SK-N-SH (cell line): ENCODE results near the gene TTYH3.

ENCODE experiments used
- EZH2phosphoT487 ChIP-seq: fragments of 200-600 bp; sonication (generic); IDR thresholded peaks from 2 replicates; pipeline ENCODE4 v1.6.1; 2017; ENCODE audit warnings: low read depth, mixed run types, mild to moderate bottlenecking, antibody characterized with exemption, moderate library complexity, borderline replicate concordance
- FOXM1 ChIP-seq: IDR thresholded peaks from 2 replicates; pipeline ENCODE4 v1.4.0; 2012; ENCODE audit warnings: low read depth, mild to moderate bottlenecking
- NFIC ChIP-seq: IDR thresholded peaks from 2 replicates; pipeline ENCODE4 v1.4.0; 2012; ENCODE audit warnings: borderline replicate concordance

DNA sequence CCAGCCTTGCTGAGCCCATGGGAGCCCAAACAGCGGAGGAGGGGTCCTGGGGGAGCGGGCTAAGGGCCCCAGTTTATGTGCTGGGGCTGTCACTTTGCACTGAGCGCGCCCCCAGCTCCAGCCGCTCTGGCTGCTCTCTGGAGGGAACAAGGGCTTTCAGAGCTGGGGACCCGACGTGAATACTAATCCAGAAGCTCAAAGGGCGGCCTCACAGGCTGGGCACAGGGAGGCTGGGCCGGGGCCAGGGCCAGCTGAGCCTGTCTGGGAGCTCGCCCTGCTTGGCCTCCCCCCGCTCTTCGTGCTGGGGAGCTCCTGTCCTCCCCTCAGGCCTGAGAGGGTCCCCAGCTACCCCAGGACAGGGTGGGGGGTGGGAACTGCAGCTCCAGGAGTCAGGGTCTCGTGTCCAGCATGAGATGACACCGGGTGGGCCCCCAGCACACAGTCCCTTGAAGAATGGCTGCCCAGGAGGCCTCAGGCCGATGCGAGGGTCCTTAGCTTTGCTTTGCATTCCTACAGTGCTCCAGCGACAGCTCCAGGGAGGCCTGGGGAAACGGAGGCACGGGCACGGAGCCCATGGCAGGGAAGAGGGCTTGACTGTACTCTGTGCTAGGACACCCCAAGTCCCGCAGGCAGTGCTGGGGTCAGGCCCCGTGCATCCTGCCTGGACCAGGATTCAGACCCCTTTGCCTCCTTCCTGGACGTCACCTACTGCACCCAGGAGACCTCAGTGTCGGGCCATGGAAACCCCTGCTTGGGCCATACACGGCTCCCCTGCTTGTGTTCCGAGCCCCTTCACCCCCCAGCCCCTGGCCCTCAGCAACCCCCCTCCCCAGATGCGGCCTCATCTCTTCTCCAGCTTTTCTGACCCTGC, 50.4 kb downstream of the TTYH3 start:
- no peak for TF ChIP-seq NFIC
- TF ChIP-seq FOXM1: no peak
- no peak for TF ChIP-seq EZH2phosphoT487
